Measurements from ENCODE around the gene FCGR3A. TPM values are rescaled to one million over a fixed set of nuclear protein-coding genes. Genes with fewer than 3 reads are reported as not detected.
"Not testable (repeated sequence)": the region's sequence is repeated elsewhere in the genome, so short reads cannot be mapped to it uniquely, and the experiment has no call there.

FCGR3A gene
- polyA plus RNA-seq, 3 donors = 35.9 to 138 (median 131) TPM

DNA sequence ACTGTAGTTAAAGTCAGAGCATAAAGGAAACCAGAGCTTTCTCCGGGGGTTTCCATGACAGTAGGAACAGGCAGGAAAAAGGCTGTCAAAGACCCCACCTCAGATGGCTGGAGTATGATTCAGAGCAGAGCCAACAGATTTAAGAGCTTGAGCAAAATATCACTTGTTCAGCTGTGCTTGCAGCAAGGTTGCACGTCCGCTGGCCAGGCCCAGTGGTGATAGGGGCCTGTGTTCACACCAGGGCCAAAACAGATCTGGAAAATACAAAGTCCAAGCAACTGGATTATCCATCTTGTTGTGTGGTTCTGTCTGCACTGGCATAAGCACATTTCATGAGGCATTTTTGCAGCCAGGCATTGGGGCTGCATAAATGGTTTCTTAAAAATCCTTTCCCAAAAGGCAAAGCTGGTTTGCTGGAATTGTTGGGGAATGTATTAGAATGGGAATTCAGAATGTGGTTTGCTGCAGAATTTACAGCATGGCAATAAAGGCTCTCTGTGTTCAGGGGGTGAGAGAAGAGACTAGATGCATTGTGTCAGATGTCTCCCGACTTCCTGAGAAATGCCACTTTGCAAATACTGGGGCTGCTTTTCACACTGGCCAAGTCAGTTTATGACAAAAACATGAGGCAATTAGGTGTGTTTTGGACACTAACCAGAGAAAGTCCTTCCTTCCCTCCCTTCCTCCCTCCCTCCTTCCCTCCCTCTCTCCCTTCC is 44.8 kb upstream of the FCGR3A start:
- H3K4me3 ChIP-seq (replicated peaks in 1 of 3; ENCODE audit: low read depth in 2 of 3, low read length in 3 of 3); H3K27ac ChIP-seq (ENCODE audit: low read depth in 1 of 2, low read length in 2 of 2); H3K9me3 ChIP-seq (replicated peaks in 1 of 2; ENCODE audit: control insufficient read depth in 1 of 2, insufficient read depth in 1 of 2, low read length in 2 of 2); H3K9ac ChIP-seq (ENCODE audit: insufficient read depth, low read length, poor library complexity, severe bottlenecking); H3K9me3 Mint-ChIP-seq; H3K4me2 ChIP-seq (replicated peaks; ENCODE audit: extremely low read depth, low read length, poor library complexity, severe bottlenecking); intact Hi-C loops (cut with micrococcal nuclease); DNase-seq; H3K4me1 ChIP-seq (ENCODE audit: control insufficient read depth in 1 of 2, insufficient read depth in 2 of 2, low read length in 2 of 2); H4K20me1 ChIP-seq (ENCODE audit: insufficient read depth, low read length); H2AFZ ChIP-seq (ENCODE audit: insufficient read depth, low read depth, low read length, poor library complexity, severe bottlenecking); H3K79me2 ChIP-seq (ENCODE audit: insufficient read depth, low read length): not testable (repeated sequence)
- Mint-ChIP-seq H3K27me3 (ENCODE audit: low read depth in 3 of 3) (peaks cover 12 to 32% (median 22%) of the 10 kb centered on the region in 3 donors), H3K27ac (peak overlapping the region in 1 of 7 donors; percentile 33), H3K4me3 (peak overlapping the region in 1 of 2 donors; percentile 33), H3K4me1 (peaks cover 13% of the 10 kb centered on the region), H3K36me3 (peaks cover 35 to 42% of the 10 kb centered on the region in 2 donors)
- H3K36me3 ChIP-seq (replicated peaks in 1 of 2; ENCODE audit: control insufficient read depth in 1 of 2, insufficient read depth in 2 of 2, low read length in 2 of 2) = peaks cover 8 to 22% of the 10 kb centered on the region in 2 donors
- H3K27me3 ChIP-seq (ENCODE audit: control insufficient read depth in 2 of 2, insufficient read depth in 2 of 2, low read length in 2 of 2) = peaks cover 0 to 18% of the 10 kb centered on the region in 2 donors
- 0% methylated on average over 1 of the region's 4 CpGs for WGBS (ENCODE audit: insufficient coverage)

GRCh38 chr1:161593092-161593755 is 43.6 kb upstream of the FCGR3A start:
- H3K4me1 ChIP-seq (ENCODE audit: control insufficient read depth in 1 of 2, insufficient read depth in 2 of 2, low read length in 2 of 2); H3K9me3 ChIP-seq (replicated peaks in 1 of 2; ENCODE audit: control insufficient read depth in 1 of 2, insufficient read depth in 1 of 2, low read length in 2 of 2); H3K79me2 ChIP-seq (ENCODE audit: insufficient read depth, low read length); H2AFZ ChIP-seq (ENCODE audit: insufficient read depth, low read depth, low read length, poor library complexity, severe bottlenecking); H3K9me3 Mint-ChIP-seq; H3K4me3 ChIP-seq (replicated peaks in 1 of 3; ENCODE audit: low read depth in 2 of 3, low read length in 3 of 3); intact Hi-C loops (cut with micrococcal nuclease); H3K4me2 ChIP-seq (replicated peaks; ENCODE audit: extremely low read depth, low read length, poor library complexity, severe bottlenecking); H3K4me1 Mint-ChIP-seq; DNase-seq; H4K20me1 ChIP-seq (ENCODE audit: insufficient read depth, low read length); H3K9ac ChIP-seq (ENCODE audit: insufficient read depth, low read length, poor library complexity, severe bottlenecking); H3K27ac Mint-ChIP-seq; H3K27ac ChIP-seq (ENCODE audit: low read depth in 1 of 2, low read length in 2 of 2): not testable (repeated sequence)
- H3K27me3 ChIP-seq (ENCODE audit: control insufficient read depth in 2 of 2, insufficient read depth in 2 of 2, low read length in 2 of 2) = peaks cover 0 to 22% of the 10 kb centered on the region in 2 donors
- peak overlapping the region in 1 of 2 donors; percentile 73 for H3K4me3 Mint-ChIP-seq
- WGBS (ENCODE audit: insufficient coverage) = 95% methylated on average over 7 of the region's 11 CpGs
- peaks cover 17 to 37% (median 28%) of the 10 kb centered on the region in 3 donors for H3K27me3 Mint-ChIP-seq (ENCODE audit: low read depth in 3 of 3)
- peaks cover 40 to 46% of the 10 kb centered on the region in 2 donors for H3K36me3 Mint-ChIP-seq
- H3K36me3 ChIP-seq (replicated peaks in 1 of 2; ENCODE audit: control insufficient read depth in 1 of 2, insufficient read depth in 2 of 2, low read length in 2 of 2) = peaks cover 8 to 26% of the 10 kb centered on the region in 2 donors

- H3K27me3 Mint-ChIP-seq (ENCODE audit: low read depth in 3 of 3) = peaks cover 17 to 38% (median 29%) of the 10 kb centered on the region in 3 donors
- intact Hi-C loops (cut with micrococcal nuclease); H4K20me1 ChIP-seq (ENCODE audit: insufficient read depth, low read length); H3K4me2 ChIP-seq (replicated peaks; ENCODE audit: extremely low read depth, low read length, poor library complexity, severe bottlenecking); H3K4me3 ChIP-seq (replicated peaks in 1 of 3; ENCODE audit: low read depth in 2 of 3, low read length in 3 of 3); H3K27ac ChIP-seq (ENCODE audit: low read depth in 1 of 2, low read length in 2 of 2); H3K79me2 ChIP-seq (ENCODE audit: insufficient read depth, low read length); H2AFZ ChIP-seq (ENCODE audit: insufficient read depth, low read depth, low read length, poor library complexity, severe bottlenecking); H3K4me1 ChIP-seq (ENCODE audit: control insufficient read depth in 1 of 2, insufficient read depth in 2 of 2, low read length in 2 of 2); H3K4me1 Mint-ChIP-seq; H3K9me3 Mint-ChIP-seq; H3K9me3 ChIP-seq (replicated peaks in 1 of 2; ENCODE audit: control insufficient read depth in 1 of 2, insufficient read depth in 1 of 2, low read length in 2 of 2); H3K9ac ChIP-seq (ENCODE audit: insufficient read depth, low read length, poor library complexity, severe bottlenecking); H3K27ac Mint-ChIP-seq: not testable (repeated sequence)
- peaks cover 40 to 46% of the 10 kb centered on the region in 2 donors for H3K36me3 Mint-ChIP-seq
- Histone ChIP-seq H3K36me3 (replicated peaks in 1 of 2; ENCODE audit: control insufficient read depth in 1 of 2, insufficient read depth in 2 of 2, low read length in 2 of 2) (peaks cover 8 to 26% of the 10 kb centered on the region in 2 donors), H3K27me3 (ENCODE audit: control insufficient read depth in 2 of 2, insufficient read depth in 2 of 2, low read length in 2 of 2) (peaks cover 0 to 23% of the 10 kb centered on the region in 2 donors)
- peak overlapping the region in 1 of 2 donors; percentile 33 for H3K4me3 Mint-ChIP-seq
- peak in 1 of 3 donors; percentile 8 for DNase-seq
- WGBS (ENCODE audit: insufficient coverage) = no CpG with 5 or more reads among the region's 3 CpGs
Observed at GRCh38 chr1:161592586-161592985, 43.0 kb upstream of the FCGR3A start.

- H2AFZ ChIP-seq (ENCODE audit: insufficient read depth, low read depth, low read length, poor library complexity, severe bottlenecking); H3K4me1 ChIP-seq (ENCODE audit: control insufficient read depth in 1 of 2, insufficient read depth in 2 of 2, low read length in 2 of 2); H3K27ac ChIP-seq (ENCODE audit: low read depth in 1 of 2, low read length in 2 of 2); H4K20me1 ChIP-seq (ENCODE audit: insufficient read depth, low read length); H3K4me1 Mint-ChIP-seq; H3K4me3 ChIP-seq (replicated peaks in 1 of 3; ENCODE audit: low read depth in 2 of 3, low read length in 3 of 3); H3K9me3 Mint-ChIP-seq; H3K9ac ChIP-seq (ENCODE audit: insufficient read depth, low read length, poor library complexity, severe bottlenecking); H3K4me2 ChIP-seq (replicated peaks; ENCODE audit: extremely low read depth, low read length, poor library complexity, severe bottlenecking); H3K9me3 ChIP-seq (replicated peaks in 1 of 2; ENCODE audit: control insufficient read depth in 1 of 2, insufficient read depth in 1 of 2, low read length in 2 of 2); H3K79me2 ChIP-seq (ENCODE audit: insufficient read depth, low read length); intact Hi-C loops (cut with micrococcal nuclease); DNase-seq; H3K27ac Mint-ChIP-seq: not testable (repeated sequence)
- peaks cover 35% of the 10 kb centered on the region in 2 donors for H3K36me3 Mint-ChIP-seq
- WGBS (ENCODE audit: insufficient coverage) = 25% methylated on average over 1 of the region's 6 CpGs
- peak overlapping the region in 1 of 2 donors; percentile 28 for H3K4me3 Mint-ChIP-seq
- peaks cover 8 to 26% of the 10 kb centered on the region in 2 donors for H3K36me3 ChIP-seq (replicated peaks in 1 of 2; ENCODE audit: control insufficient read depth in 1 of 2, insufficient read depth in 2 of 2, low read length in 2 of 2)
- peaks cover 3 to 25% of the 10 kb centered on the region in 2 donors for H3K27me3 ChIP-seq (ENCODE audit: control insufficient read depth in 2 of 2, insufficient read depth in 2 of 2, low read length in 2 of 2)
- peaks cover 19 to 36% (median 27%) of the 10 kb centered on the region in 3 donors for H3K27me3 Mint-ChIP-seq (ENCODE audit: low read depth in 3 of 3)
Observed at GRCh38 chr1:161589920-161590319, 40.3 kb upstream of the FCGR3A start.

All from CD14-positive monocyte (primary cell).